Measurements from ENCODE around the gene RAB7A. TPM values are rescaled to one million over a fixed set of nuclear protein-coding genes. Genes with fewer than 3 reads are reported as not detected.

The RAB7A gene
- polyA plus RNA-seq, 1 donor from 2014 or later, result 42.4 TPM

- Histone ChIP-seq H3K9me3 (ENCODE audit: low read length) (no peaks in the 10 kb centered on the region), H3K27me3 (ENCODE audit: insufficient read depth, low read depth, low read length) (no peaks in the 10 kb centered on the region), H3K36me3 (ENCODE audit: insufficient read depth, low read length) (no peaks in the 10 kb centered on the region), H4K20me1 (ENCODE audit: insufficient read depth) (no peaks in the 10 kb centered on the region), H3K27ac (ENCODE audit: low read length) (no peak overlapping the region), H3F3A (ENCODE audit: insufficient read depth, low read length, poor library complexity, severe bottlenecking) (no peaks in the 10 kb centered on the region), H3K4me2 (ENCODE audit: low read length) (no peak overlapping the region), H3K79me2 (replicated peaks; ENCODE audit: insufficient read depth, low read length) (no peaks in the 10 kb centered on the region), H2AFZ (ENCODE audit: low read depth, low read length) (no peak overlapping the region), H3K9me2 (ENCODE audit: insufficient read depth, low read length) (no peaks in the 10 kb centered on the region), H3K9ac (ENCODE audit: low read length) (no peak overlapping the region), H3K4me3 (ENCODE audit: low read length) (no peak overlapping the region)
- TF ChIP-seq, protein P1, sequence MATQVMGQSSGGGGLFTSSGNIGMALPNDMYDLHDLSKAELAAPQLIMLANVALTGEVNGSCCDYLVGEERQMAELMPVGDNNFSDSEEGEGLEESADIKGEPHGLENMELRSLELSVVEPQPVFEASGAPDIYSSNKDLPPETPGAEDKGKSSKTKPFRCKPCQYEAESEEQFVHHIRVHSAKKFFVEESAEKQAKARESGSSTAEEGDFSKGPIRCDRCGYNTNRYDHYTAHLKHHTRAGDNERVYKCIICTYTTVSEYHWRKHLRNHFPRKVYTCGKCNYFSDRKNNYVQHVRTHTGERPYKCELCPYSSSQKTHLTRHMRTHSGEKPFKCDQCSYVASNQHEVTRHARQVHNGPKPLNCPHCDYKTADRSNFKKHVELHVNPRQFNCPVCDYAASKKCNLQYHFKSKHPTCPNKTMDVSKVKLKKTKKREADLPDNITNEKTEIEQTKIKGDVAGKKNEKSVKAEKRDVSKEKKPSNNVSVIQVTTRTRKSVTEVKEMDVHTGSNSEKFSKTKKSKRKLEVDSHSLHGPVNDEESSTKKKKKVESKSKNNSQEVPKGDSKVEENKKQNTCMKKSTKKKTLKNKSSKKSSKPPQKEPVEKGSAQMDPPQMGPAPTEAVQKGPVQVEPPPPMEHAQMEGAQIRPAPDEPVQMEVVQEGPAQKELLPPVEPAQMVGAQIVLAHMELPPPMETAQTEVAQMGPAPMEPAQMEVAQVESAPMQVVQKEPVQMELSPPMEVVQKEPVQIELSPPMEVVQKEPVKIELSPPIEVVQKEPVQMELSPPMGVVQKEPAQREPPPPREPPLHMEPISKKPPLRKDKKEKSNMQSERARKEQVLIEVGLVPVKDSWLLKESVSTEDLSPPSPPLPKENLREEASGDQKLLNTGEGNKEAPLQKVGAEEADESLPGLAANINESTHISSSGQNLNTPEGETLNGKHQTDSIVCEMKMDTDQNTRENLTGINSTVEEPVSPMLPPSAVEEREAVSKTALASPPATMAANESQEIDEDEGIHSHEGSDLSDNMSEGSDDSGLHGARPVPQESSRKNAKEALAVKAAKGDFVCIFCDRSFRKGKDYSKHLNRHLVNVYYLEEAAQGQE (IDR thresholded peaks at IDR 0.05; ENCODE audit: borderline replicate concordance), result no peak
- TF ChIP-seq MXI1 (conservative IDR thresholded peaks at IDR 0.05; ENCODE audit: poor library complexity, severe bottlenecking) (no peak), EZH2 (IDR thresholded peaks at IDR 0.05; ENCODE audit: borderline replicate concordance, insufficient read depth, low read length, poor library complexity, severe bottlenecking) (no peak), POLR2AphosphoS5 (IDR thresholded peaks at IDR 0.05) (no peak), TAF1 (IDR thresholded peaks at IDR 0.05; ENCODE audit: low read depth) (no peak), EP300 (conservative IDR thresholded peaks at IDR 0.05; ENCODE audit: poor library complexity, severe bottlenecking) (no peak), SMC3 (conservative IDR thresholded peaks at IDR 0.05; ENCODE audit: poor library complexity) (no peak), RAD21 (conservative IDR thresholded peaks at IDR 0.05) (no peak)
- TF ChIP-seq, protein P2, sequence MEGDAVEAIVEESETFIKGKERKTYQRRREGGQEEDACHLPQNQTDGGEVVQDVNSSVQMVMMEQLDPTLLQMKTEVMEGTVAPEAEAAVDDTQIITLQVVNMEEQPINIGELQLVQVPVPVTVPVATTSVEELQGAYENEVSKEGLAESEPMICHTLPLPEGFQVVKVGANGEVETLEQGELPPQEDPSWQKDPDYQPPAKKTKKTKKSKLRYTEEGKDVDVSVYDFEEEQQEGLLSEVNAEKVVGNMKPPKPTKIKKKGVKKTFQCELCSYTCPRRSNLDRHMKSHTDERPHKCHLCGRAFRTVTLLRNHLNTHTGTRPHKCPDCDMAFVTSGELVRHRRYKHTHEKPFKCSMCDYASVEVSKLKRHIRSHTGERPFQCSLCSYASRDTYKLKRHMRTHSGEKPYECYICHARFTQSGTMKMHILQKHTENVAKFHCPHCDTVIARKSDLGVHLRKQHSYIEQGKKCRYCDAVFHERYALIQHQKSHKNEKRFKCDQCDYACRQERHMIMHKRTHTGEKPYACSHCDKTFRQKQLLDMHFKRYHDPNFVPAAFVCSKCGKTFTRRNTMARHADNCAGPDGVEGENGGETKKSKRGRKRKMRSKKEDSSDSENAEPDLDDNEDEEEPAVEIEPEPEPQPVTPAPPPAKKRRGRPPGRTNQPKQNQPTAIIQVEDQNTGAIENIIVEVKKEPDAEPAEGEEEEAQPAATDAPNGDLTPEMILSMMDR (IDR thresholded peaks at IDR 0.05; ENCODE audit: poor library complexity, severe bottlenecking), result no peak
Observed at GRCh38 chr3:128709038-128709437, 16.9 kb upstream of the RAB7A start.

DNA sequence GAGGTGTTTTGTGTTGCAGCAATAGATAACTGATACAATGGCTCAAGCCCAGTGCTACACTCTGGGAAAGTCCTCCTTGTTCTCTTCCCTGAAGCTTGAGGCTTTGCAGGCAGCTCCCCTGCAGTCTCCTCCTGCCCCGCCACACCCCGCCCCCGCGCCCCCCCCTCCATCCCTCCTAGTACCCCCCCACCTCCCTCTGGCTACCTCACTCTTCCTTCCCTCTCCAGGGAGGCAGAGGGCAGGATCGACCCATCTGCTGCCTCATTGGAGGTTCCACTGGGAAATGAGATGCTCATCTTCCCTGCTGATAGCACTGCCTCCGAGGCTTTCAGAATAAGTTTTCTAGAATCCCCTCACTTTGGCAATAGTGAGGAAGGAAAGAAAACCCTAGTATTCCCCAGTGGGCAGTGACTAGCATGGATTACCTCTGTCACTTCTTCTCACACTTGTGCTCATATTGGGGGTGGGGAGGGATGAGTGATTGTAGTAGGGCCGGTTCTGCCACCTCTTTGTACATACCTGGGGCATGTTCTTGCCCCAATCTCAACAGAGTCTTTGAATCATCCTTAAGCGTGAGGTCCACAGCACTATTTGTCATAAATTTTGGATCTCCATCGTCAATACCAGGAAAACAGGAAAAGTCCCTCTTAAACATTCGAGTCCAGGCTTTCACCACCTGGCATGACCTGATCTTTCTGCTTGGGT lies 16.3 kb upstream of the RAB7A start:
- Histone ChIP-seq H3K27ac (ENCODE audit: low read length) (no peak overlapping the region), H3K9me3 (ENCODE audit: low read length) (no peaks in the 10 kb centered on the region), H3K79me2 (replicated peaks; ENCODE audit: insufficient read depth, low read length) (no peaks in the 10 kb centered on the region), H3K9ac (ENCODE audit: low read length) (no peak overlapping the region), H3K36me3 (ENCODE audit: insufficient read depth, low read length) (no peaks in the 10 kb centered on the region), H4K20me1 (ENCODE audit: insufficient read depth) (no peaks in the 10 kb centered on the region), H3K4me3 (ENCODE audit: low read length) (no peak overlapping the region), H3K27me3 (ENCODE audit: insufficient read depth, low read depth, low read length) (no peaks in the 10 kb centered on the region), H2AFZ (ENCODE audit: low read depth, low read length) (no peak overlapping the region), H3F3A (ENCODE audit: insufficient read depth, low read length, poor library complexity, severe bottlenecking) (no peaks in the 10 kb centered on the region), H3K4me2 (ENCODE audit: low read length) (no peak overlapping the region), H3K9me2 (ENCODE audit: insufficient read depth, low read length) (no peaks in the 10 kb centered on the region)
- TF ChIP-seq POLR2AphosphoS5 (IDR thresholded peaks at IDR 0.05) (no peak), TAF1 (IDR thresholded peaks at IDR 0.05; ENCODE audit: low read depth) (no peak), EZH2 (IDR thresholded peaks at IDR 0.05; ENCODE audit: borderline replicate concordance, insufficient read depth, low read length, poor library complexity, severe bottlenecking) (no peak), EP300 (conservative IDR thresholded peaks at IDR 0.05; ENCODE audit: poor library complexity, severe bottlenecking) (no peak), RAD21 (conservative IDR thresholded peaks at IDR 0.05) (no peak), MXI1 (conservative IDR thresholded peaks at IDR 0.05; ENCODE audit: poor library complexity, severe bottlenecking) (no peak), SMC3 (conservative IDR thresholded peaks at IDR 0.05; ENCODE audit: poor library complexity) (no peak)
- TF ChIP-seq, protein P1 (IDR thresholded peaks at IDR 0.05; ENCODE audit: borderline replicate concordance), result no peak
- TF ChIP-seq, protein P2 (IDR thresholded peaks at IDR 0.05; ENCODE audit: poor library complexity, severe bottlenecking), result no peak

All from neural cell (in vitro differentiated cells).